IMR-90 (cell line): ENCODE measurements around the gene MED4. TPM values are rescaled to one million over a fixed set of nuclear protein-coding genes. Genes with fewer than 3 reads are reported as not detected.

ENCODE experiments used
- ATAC-seq: fragments of 200-7000 bp; cut with Tn5 transposase; 2 replicates; pipeline ENCODE4 v1.9.1; 2020; ENCODE audit warnings: low read depth, mild to moderate bottlenecking, moderate library complexity
- BruUV-seq: library from RNA; stranded (reverse); fragments of 400-500 nt; replicated peaks from 2 replicates; lab custom pipeline; 2021; lab: Mats Ljungman, UMichigan
- CTCF ChIA-PET: fragments of 300-600 bp; formaldehyde crosslinking; extraction: SDS; loops from one replicate; lab custom pipeline; 2021; ENCODE audit warnings: antibody characterized with exemption; lab: Yijun Ruan, JAX
- POLR2A ChIA-PET: fragments of 300-600 bp; sonication (Branson Sonifier 250); formaldehyde crosslinking; loops from one replicate; lab custom pipeline; 2022; ENCODE audit warnings: antibody characterized with exemption; ENCODE audit not compliant: unreplicated experiment; lab: Charles Lee
- DNase-seq: peaks from one replicate; pipeline ENCODE4 v3.0.0; 2013
- H2AFZ ChIP-seq: replicated peaks from 2 replicates; pipeline ENCODE3; 2013; ENCODE audit warnings: low read length, mild to moderate bottlenecking; ENCODE audit not compliant: poor library complexity
- H2AK5ac ChIP-seq: 2 replicates; pipeline ENCODE4 v1.6.1; 2013; ENCODE audit warnings: low read depth, low read length, inconsistent platforms
- H2AK9ac ChIP-seq: replicated peaks from 2 replicates; pipeline ENCODE3; 2013; ENCODE audit warnings: mild to moderate bottlenecking, low read depth, low read length, moderate library complexity; ENCODE audit not compliant: poor library complexity
- H2BK120ac ChIP-seq: 2 replicates; pipeline ENCODE4 v1.6.1; 2013; ENCODE audit warnings: low read depth, low read length, inconsistent platforms
- H2BK15ac ChIP-seq: 3 replicates; pipeline ENCODE4 v1.6.1; 2013; ENCODE audit warnings: low read depth, low read length, inconsistent platforms
- H2BK20ac ChIP-seq: 2 replicates; pipeline ENCODE4 v1.6.1; 2013; ENCODE audit warnings: low read depth, mild to moderate bottlenecking, inconsistent platforms, low read length, moderate library complexity
- H2BK5ac ChIP-seq: 2 replicates; pipeline ENCODE4 v1.6.1; 2013; ENCODE audit warnings: mild to moderate bottlenecking, low read depth, low read length, inconsistent platforms; ENCODE audit not compliant: poor library complexity, severe bottlenecking
- H3K14ac ChIP-seq: replicated peaks from 2 replicates; pipeline ENCODE4 v1.6.1; 2013; ENCODE audit warnings: low read depth, low read length, inconsistent platforms
- H3K18ac ChIP-seq: 2 replicates; pipeline ENCODE4 v1.6.1; 2013; ENCODE audit warnings: low read depth, low read length, control low read depth
- H3K23ac ChIP-seq: 2 replicates; pipeline ENCODE4 v1.6.1; 2013; ENCODE audit warnings: low read depth, low read length, inconsistent platforms
- H3K27ac ChIP-seq: 2 replicates; pipeline ENCODE4 v1.5.1; 2013; ENCODE audit warnings: mild to moderate bottlenecking, control low read depth, low read length; ENCODE audit not compliant: insufficient read depth
- H3K27me3 ChIP-seq: 2 replicates; pipeline ENCODE4 v1.6.1; 2013; ENCODE audit warnings: low read length; ENCODE audit not compliant: control insufficient read depth, insufficient read depth
- H3K36me3 ChIP-seq: 2 replicates; pipeline ENCODE4 v1.6.1; 2013; ENCODE audit warnings: low read length, mixed read lengths; ENCODE audit not compliant: control insufficient read depth, insufficient read depth
- H3K4ac ChIP-seq: 2 replicates; pipeline ENCODE4 v1.6.1; 2013; ENCODE audit warnings: low read depth, low read length, inconsistent platforms
- H3K4me1 ChIP-seq: 2 replicates; pipeline ENCODE4 v1.6.1; 2013; ENCODE audit warnings: low read length, mixed read lengths; ENCODE audit not compliant: control insufficient read depth, insufficient read depth
- H3K4me2 ChIP-seq: 2 replicates; pipeline ENCODE4 v1.6.1; 2013; ENCODE audit warnings: low read depth, mild to moderate bottlenecking, control low read depth, low read length, moderate library complexity
- H3K4me3 ChIP-seq: 2 replicates; pipeline ENCODE4 v1.5.1; 2013; ENCODE audit warnings: low read depth, mild to moderate bottlenecking, control low read depth, low read length, moderate library complexity; ENCODE audit not compliant: insufficient read depth
- H3K56ac ChIP-seq: 2 replicates; pipeline ENCODE4 v1.6.1; 2013; ENCODE audit warnings: low read length, inconsistent platforms; ENCODE audit not compliant: insufficient read depth; ENCODE audit errors: extremely low read depth
- H3K79me1 ChIP-seq, 2 experiments: 2 replicates each; pipeline ENCODE4 v1.6.1; 2013; ENCODE audit warnings: low read length in 2 of 2, inconsistent platforms in 1 of 2, low read depth in 1 of 2
- H3K9ac ChIP-seq: 2 replicates; pipeline ENCODE4 v1.6.1; 2013; ENCODE audit warnings: low read depth, low read length, control low read depth
- H3K9me1 ChIP-seq: 2 replicates; pipeline ENCODE4 v1.6.1; 2013; ENCODE audit warnings: low read length, inconsistent platforms; ENCODE audit not compliant: insufficient read depth
- H3K9me3 ChIP-seq: 2 replicates; pipeline ENCODE4 v1.6.1; 2013; ENCODE audit warnings: low read length; ENCODE audit not compliant: control insufficient read depth, insufficient read depth
- H4K20me1 ChIP-seq: 2 replicates; pipeline ENCODE4 v1.6.1; 2013; ENCODE audit warnings: low read length, inconsistent platforms; ENCODE audit not compliant: insufficient read depth
- H4K5ac ChIP-seq: 2 replicates; pipeline ENCODE4 v1.6.1; 2013; ENCODE audit warnings: mild to moderate bottlenecking, low read depth, low read length, control low read depth
- H4K8ac ChIP-seq, 2 experiments: 2 replicates each; pipeline ENCODE4 v1.6.1; 2013; ENCODE audit warnings: low read depth in 2 of 2, low read length in 2 of 2, control low read depth in 1 of 2, inconsistent platforms in 1 of 2
- H4K91ac ChIP-seq: 2 replicates; pipeline ENCODE4 v1.6.1; 2013; ENCODE audit warnings: low read depth, low read length, inconsistent platforms; ENCODE audit not compliant: insufficient read depth
- BHLHE40 ChIP-seq: fragments of 150-350 bp; IDR thresholded peaks from 2 replicates; pipeline ENCODE4 v1.6.1; 2016; ENCODE audit warnings: mild to moderate bottlenecking, low read depth, low read length
- CEBPB ChIP-seq: IDR thresholded peaks from 2 replicates; pipeline ENCODE4 v1.6.1; 2012; ENCODE audit warnings: low read depth, low read length, improper control_type of control experiment
- CHD1 ChIP-seq: IDR thresholded peaks from 2 replicates; pipeline ENCODE4 v1.6.1; 2012; ENCODE audit warnings: low read depth, low read length, improper control_type of control experiment
- FOS ChIP-seq: fragments of 150-350 bp; IDR thresholded peaks from 2 replicates; pipeline ENCODE4 v1.6.1; 2016; ENCODE audit warnings: low read depth, low read length
- MAFK ChIP-seq: IDR thresholded peaks from 2 replicates; pipeline ENCODE4 v1.6.1; 2012; ENCODE audit warnings: low read depth, low read length, improper control_type of control experiment
- MAZ ChIP-seq: IDR thresholded peaks from 2 replicates; pipeline ENCODE4 v1.6.1; 2012; ENCODE audit warnings: low read depth, mild to moderate bottlenecking, low read length, improper control_type of control experiment, moderate library complexity, borderline replicate concordance
- MXI1 ChIP-seq: IDR thresholded peaks from 2 replicates; pipeline ENCODE4 v1.6.1; 2012; ENCODE audit warnings: low read depth, mild to moderate bottlenecking, low read length, moderate library complexity, borderline replicate concordance
- NFE2L2 ChIP-seq: fragments of 150-350 bp; IDR thresholded peaks from 2 replicates; pipeline ENCODE4 v1.6.1; 2016; ENCODE audit warnings: low read depth, mild to moderate bottlenecking, low read length
- POLR2A ChIP-seq: IDR thresholded peaks from 2 replicates; pipeline ENCODE4 v1.6.1; 2012; ENCODE audit warnings: mild to moderate bottlenecking, low read depth, low read length
- RAD21 ChIP-seq: IDR thresholded peaks from 2 replicates; pipeline ENCODE4 v1.6.1; 2012; ENCODE audit warnings: low read length, improper control_type of control experiment
- RCOR1 ChIP-seq: IDR thresholded peaks from 2 replicates; pipeline ENCODE4 v1.6.1; 2012; ENCODE audit warnings: mild to moderate bottlenecking, low read length, improper control_type of control experiment; ENCODE audit not compliant: insufficient replicate concordance
- RFX5 ChIP-seq: IDR thresholded peaks from 2 replicates; pipeline ENCODE4 v1.8.0; 2012; ENCODE audit warnings: low read depth, mild to moderate bottlenecking, low read length, moderate library complexity
- SMC3 ChIP-seq: fragments of 150-350 bp; IDR thresholded peaks from 2 replicates; pipeline ENCODE4 v1.6.1; 2016; ENCODE audit warnings: low read depth, mild to moderate bottlenecking, antibody characterized with exemption, low read length, moderate library complexity
- WGBS, 2 experiments: methylation state at CpG; one replicate each; pipeline versions ENCODE4 v1.1.5 to v1.1.7; 2013; ENCODE audit warnings: missing lambda C conversion rate in 2 of 2; ENCODE audit not compliant: insufficient read length in 1 of 2; ENCODE audit errors: extremely low coverage in 2 of 2; 5-methylcytosine and 5-hydroxymethylcytosine counted together
- dilution Hi-C: fragments of 300-500 bp; cut with HindIII; formaldehyde crosslinking; loops from one replicate; pipeline ENCODE4 v1.14.3; 2018; ENCODE audit warnings: low sequenced_read_pairs; ENCODE audit not compliant: unreplicated experiment
- in situ Hi-C: fragments of 300-500 bp; cut with MboI; formaldehyde crosslinking; loops from 3 replicates; pipeline ENCODE4 v1.14.3; 2019; ENCODE audit warnings: low sequenced_read_pairs, inconsistent platforms, mixed read lengths
- intact Hi-C: fragments of 100-400 bp; cut with micrococcal nuclease; formaldehyde crosslinking; loops from 2 replicates; pipeline ENCODE4 v1.10.0; 2022
- polyA plus RNA-seq, 3 experiments: library from polyadenylated mRNA; depleted of rRNA; stranded (reverse); fragments of >200 nt; gene quantifications; 2 replicates each; pipeline ENCODE4 v1.2.3, GENCODE V29; 2012; ENCODE audit warnings: low replicate concordance in 1 of 3
- total RNA-seq: library from RNA; depleted of rRNA; stranded (reverse); fragments of >200 nt; gene quantifications from 2 replicates; pipeline ENCODE4 v1.2.3, GENCODE V29; 2012
- TF ChIP-seq, protein P1 (sequence below): conservative IDR thresholded peaks from 2 replicates; pipeline ENCODE4 v1.5.1; 2012; ENCODE audit warnings: mild to moderate bottlenecking, low read depth, low read length, improper control_type of control experiment
- TF ChIP-seq, protein P2 (sequence below): fragments of 150-350 bp; IDR thresholded peaks from 2 replicates; pipeline ENCODE4 v1.6.1; 2016; ENCODE audit warnings: low read depth, mild to moderate bottlenecking, low read length, moderate library complexity, borderline replicate concordance
- TF ChIP-seq, protein P3 (sequence below): fragments of 150-350 bp; IDR thresholded peaks from 2 replicates; pipeline ENCODE4 v1.6.1; 2017; ENCODE audit warnings: mild to moderate bottlenecking, antibody characterized with exemption, low read length, low read depth

Gene MED4
- total and polyA plus RNA-seq, 2 of the 4 experiments (the other 2 are of a cell fraction), result 25.3 to 40.5 TPM

DNA sequence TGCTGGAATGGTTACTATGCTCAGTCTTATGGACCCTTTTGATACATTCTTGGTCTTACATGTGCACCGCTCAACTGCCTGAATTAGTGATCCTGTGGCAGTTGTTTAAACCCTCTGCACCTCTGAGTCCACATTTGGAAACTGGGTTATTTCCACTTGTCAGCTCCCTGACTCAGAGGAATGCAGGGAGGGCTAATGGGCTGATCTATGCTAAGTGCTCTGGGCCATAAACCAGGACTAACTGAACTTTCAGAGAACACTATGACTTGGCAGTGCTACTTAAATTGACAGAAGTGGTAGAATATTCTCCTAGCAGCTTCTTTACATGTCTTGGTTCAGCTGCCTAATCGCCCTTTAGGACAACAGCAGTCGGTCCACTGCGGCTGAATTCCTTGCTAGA is 26.8 kb upstream of the MED4 start:
- H3K9me1 ChIP-seq, result no peaks in the 10 kb centered on the region
- ChIA-PET POLR2A (no interaction called here), CTCF (no interaction called here)
- no peak overlapping the region for H2AK5ac ChIP-seq
- H3K4ac ChIP-seq, result no peak overlapping the region
- H4K20me1 ChIP-seq, result no peaks in the 10 kb centered on the region
- no peaks in the 10 kb centered on the region for H3K79me1 ChIP-seq
- no peak overlapping the region for H4K8ac ChIP-seq
- no peak overlapping the region for H2BK15ac ChIP-seq
- H3K18ac ChIP-seq, result no peak overlapping the region
- H2BK20ac ChIP-seq, result no peak overlapping the region
- H3K27ac ChIP-seq, result no peak overlapping the region
- H3K36me3 ChIP-seq, result no peaks in the 10 kb centered on the region
- DNase-seq (no peak), ATAC-seq (no peak; the same call in 1 of the 2 replicates)
- no peak overlapping the region for H3K14ac ChIP-seq
- H3K4me1 ChIP-seq, result no peaks in the 10 kb centered on the region
- no CpG with 5 or more reads among the region's 4 CpGs for WGBS, 2 experiments
- no peak overlapping the region for H3K56ac ChIP-seq
- no peak overlapping the region for H4K91ac ChIP-seq
- in situ Hi-C loops (no loop called here), dilution Hi-C loops (no loop called here), intact Hi-C loops (no loop called here)
- no peak overlapping the region for H2AK9ac ChIP-seq
- BruUV-seq, result no TSS peak
- peaks cover 8% of the 10 kb centered on the region for H3K27me3 ChIP-seq
- H4K5ac ChIP-seq, result no peak overlapping the region
- no peak overlapping the region for H3K4me3 ChIP-seq
- no peaks in the 10 kb centered on the region for H3K9me3 ChIP-seq
- TF ChIP-seq, protein P1, sequence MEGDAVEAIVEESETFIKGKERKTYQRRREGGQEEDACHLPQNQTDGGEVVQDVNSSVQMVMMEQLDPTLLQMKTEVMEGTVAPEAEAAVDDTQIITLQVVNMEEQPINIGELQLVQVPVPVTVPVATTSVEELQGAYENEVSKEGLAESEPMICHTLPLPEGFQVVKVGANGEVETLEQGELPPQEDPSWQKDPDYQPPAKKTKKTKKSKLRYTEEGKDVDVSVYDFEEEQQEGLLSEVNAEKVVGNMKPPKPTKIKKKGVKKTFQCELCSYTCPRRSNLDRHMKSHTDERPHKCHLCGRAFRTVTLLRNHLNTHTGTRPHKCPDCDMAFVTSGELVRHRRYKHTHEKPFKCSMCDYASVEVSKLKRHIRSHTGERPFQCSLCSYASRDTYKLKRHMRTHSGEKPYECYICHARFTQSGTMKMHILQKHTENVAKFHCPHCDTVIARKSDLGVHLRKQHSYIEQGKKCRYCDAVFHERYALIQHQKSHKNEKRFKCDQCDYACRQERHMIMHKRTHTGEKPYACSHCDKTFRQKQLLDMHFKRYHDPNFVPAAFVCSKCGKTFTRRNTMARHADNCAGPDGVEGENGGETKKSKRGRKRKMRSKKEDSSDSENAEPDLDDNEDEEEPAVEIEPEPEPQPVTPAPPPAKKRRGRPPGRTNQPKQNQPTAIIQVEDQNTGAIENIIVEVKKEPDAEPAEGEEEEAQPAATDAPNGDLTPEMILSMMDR, result no peak
- TF ChIP-seq RFX5 (no peak), CHD1 (no peak), NFE2L2 (no peak), BHLHE40 (no peak), CEBPB (no peak), POLR2A (no peak), MAZ (no peak), SMC3 (no peak), MXI1 (no peak), FOS (no peak), MAFK (no peak), RAD21 (no peak), RCOR1 (no peak)
- TF ChIP-seq, protein P2, sequence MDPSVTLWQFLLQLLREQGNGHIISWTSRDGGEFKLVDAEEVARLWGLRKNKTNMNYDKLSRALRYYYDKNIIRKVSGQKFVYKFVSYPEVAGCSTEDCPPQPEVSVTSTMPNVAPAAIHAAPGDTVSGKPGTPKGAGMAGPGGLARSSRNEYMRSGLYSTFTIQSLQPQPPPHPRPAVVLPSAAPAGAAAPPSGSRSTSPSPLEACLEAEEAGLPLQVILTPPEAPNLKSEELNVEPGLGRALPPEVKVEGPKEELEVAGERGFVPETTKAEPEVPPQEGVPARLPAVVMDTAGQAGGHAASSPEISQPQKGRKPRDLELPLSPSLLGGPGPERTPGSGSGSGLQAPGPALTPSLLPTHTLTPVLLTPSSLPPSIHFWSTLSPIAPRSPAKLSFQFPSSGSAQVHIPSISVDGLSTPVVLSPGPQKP, result no peak
- TF ChIP-seq, protein P3, sequence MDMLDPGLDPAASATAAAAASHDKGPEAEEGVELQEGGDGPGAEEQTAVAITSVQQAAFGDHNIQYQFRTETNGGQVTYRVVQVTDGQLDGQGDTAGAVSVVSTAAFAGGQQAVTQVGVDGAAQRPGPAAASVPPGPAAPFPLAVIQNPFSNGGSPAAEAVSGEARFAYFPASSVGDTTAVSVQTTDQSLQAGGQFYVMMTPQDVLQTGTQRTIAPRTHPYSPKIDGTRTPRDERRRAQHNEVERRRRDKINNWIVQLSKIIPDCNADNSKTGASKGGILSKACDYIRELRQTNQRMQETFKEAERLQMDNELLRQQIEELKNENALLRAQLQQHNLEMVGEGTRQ, result no peak
- no peak overlapping the region for H2AFZ ChIP-seq
- H3K23ac ChIP-seq, result no peak overlapping the region
- no peak overlapping the region for H3K9ac ChIP-seq
- H2BK120ac ChIP-seq, result no peak overlapping the region
- no peak overlapping the region for H2BK5ac ChIP-seq
- H3K4me2 ChIP-seq, result no peak overlapping the region
